ENCODE measurements around the gene PALLD. TPM values are rescaled to one million over a fixed set of nuclear protein-coding genes. Genes with fewer than 3 reads are reported as not detected.

PALLD gene
- total RNA-seq, 1 experiment from 2014 or later, result 166 TPM

DNA sequence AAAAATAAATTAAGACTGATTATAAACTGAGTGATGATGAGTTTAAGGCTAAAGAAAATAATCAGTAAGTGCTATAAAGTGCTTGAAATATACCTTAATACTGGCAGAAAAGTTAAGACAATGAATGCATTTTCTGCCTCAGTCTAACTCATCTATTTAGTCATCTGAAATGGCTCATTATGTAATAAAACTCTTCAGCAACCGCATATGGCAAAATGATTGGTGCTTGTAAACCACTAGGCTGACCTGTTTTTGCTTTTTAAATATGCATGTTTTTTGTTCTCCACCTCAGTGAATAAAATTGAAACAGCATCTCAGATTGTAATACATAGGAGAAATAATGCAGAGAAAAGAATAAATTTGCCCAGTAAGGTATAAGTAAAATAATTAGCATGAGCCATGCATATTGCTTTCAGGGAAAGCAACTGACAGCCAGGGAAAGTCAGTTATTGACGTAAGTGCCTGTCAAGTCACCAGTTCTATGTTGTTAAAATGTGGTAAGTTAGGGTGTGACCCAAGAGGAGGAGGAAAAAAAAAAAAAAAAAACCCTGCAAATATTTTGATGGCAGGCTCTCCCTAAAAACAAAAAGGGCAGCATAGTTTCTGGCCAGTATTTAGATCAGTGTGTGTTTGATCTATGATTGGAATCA lies 167.5 kb downstream of the PALLD start:
- H2AFZ ChIP-seq (ENCODE audit: low read depth, low read length, poor library complexity, severe bottlenecking), result no peak overlapping the region
- intact Hi-C loops (cut with micrococcal nuclease), result no loop called here
- H3K9me2 ChIP-seq (ENCODE audit: insufficient read depth), result no peaks in the 10 kb centered on the region
- DNase-seq (ENCODE audit: low read depth, low spot score) (no peak), ATAC-seq (no peak)
- no peak overlapping the region for H3K4me2 ChIP-seq (ENCODE audit: low read length)
- no peak overlapping the region; the same call in 1 of the 2 replicates for H3K27ac ChIP-seq (ENCODE audit: low read depth, low read length)
- no peaks in the 10 kb centered on the region for H3K27me3 ChIP-seq (ENCODE audit: insufficient read depth, low read length)
- BruUV-seq (replicated peaks), result no TSS peak
- H3K36me3 ChIP-seq (ENCODE audit: control insufficient read depth in 1 of 2, insufficient read depth in 2 of 2, low read length in 2 of 2), result no peaks in the 10 kb centered on the region
- H3K9me3 ChIP-seq (ENCODE audit: control insufficient read depth in 1 of 2, insufficient read depth in 1 of 2, low read depth in 1 of 2, low read length in 2 of 2), result no peaks in the 10 kb centered on the region
- TF ChIP-seq FOSL1 (IDR thresholded peaks at IDR 0.05; ENCODE audit: low read depth), result no peak
- CTCF ChIA-PET, result no interaction called here
- no peak overlapping the region for H3K4me3 ChIP-seq (replicated peaks in 1 of 2; ENCODE audit: low read depth in 1 of 2, low read length in 2 of 2)
- RAD21 ChIA-PET (ENCODE audit: low non-redundant PET in 1 of 2, low total read pairs in 2 of 2, uncharacterized antibody in 2 of 2, unreplicated experiment in 2 of 2), result no interaction called here
- H4K20me1 ChIP-seq (ENCODE audit: insufficient read depth), result no peaks in the 10 kb centered on the region
- POLR2A ChIA-PET, result no interaction called here
- no peak overlapping the region for H3K9ac ChIP-seq (ENCODE audit: low read length)
- H3K4me1 ChIP-seq (ENCODE audit: control insufficient read depth in 1 of 2, insufficient read depth in 2 of 2, low read length in 2 of 2), result peaks cover 24 to 69% of the 10 kb centered on the region in 2 experiments
- peaks cover 20% of the 10 kb centered on the region; the same call in 1 of the 2 replicates for H3K79me2 ChIP-seq (ENCODE audit: insufficient read depth, low read length)

DNA sequence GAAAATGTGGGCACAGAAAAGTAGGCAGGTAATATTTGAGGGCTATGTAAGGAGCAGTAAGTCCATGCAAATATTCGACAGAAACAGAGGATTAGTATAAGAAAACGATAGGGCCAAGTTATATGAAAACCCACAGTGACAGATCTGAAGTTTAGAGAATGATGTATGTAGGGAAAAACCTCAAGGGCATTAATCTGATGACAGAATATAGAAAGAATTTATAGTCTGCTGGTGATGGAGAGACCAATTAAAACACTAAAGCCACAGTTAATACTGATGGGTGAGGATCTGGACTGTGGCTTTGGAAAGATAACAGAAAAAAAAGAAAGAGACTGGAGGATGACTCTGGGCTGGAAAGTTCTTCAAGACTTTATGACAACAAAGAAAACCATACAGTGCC lies 169.7 kb downstream of the PALLD start:
- H3K4me2 ChIP-seq (ENCODE audit: low read length), result peak overlapping the region; percentile 31; the same call in 1 of the 2 replicates
- DNase-seq (ENCODE audit: low read depth, low spot score), result no peak
- H3K36me3 ChIP-seq (ENCODE audit: control insufficient read depth in 1 of 2, insufficient read depth in 2 of 2, low read length in 2 of 2), result no peaks in the 10 kb centered on the region
- peak; percentile 71 for ATAC-seq
- intact Hi-C loops (cut with micrococcal nuclease), result no loop called here
- H3K79me2 ChIP-seq (ENCODE audit: insufficient read depth, low read length), result peaks cover 19% of the 10 kb centered on the region; the same call in 1 of the 2 replicates
- ChIA-PET CTCF (no interaction called here), RAD21 (ENCODE audit: low non-redundant PET in 1 of 2, low total read pairs in 2 of 2, uncharacterized antibody in 2 of 2, unreplicated experiment in 2 of 2) (no interaction called here), POLR2A (no interaction called here)
- peak overlapping the region; percentile 62; the same call in 1 of the 2 replicates for H3K27ac ChIP-seq (ENCODE audit: low read depth, low read length)
- no peaks in the 10 kb centered on the region for H4K20me1 ChIP-seq (ENCODE audit: insufficient read depth)
- H3K4me1 ChIP-seq (ENCODE audit: control insufficient read depth in 1 of 2, insufficient read depth in 2 of 2, low read length in 2 of 2), result peaks cover 24 to 55% of the 10 kb centered on the region in 2 experiments
- H3K9me2 ChIP-seq (ENCODE audit: insufficient read depth), result no peaks in the 10 kb centered on the region
- H3K9me3 ChIP-seq (ENCODE audit: control insufficient read depth in 1 of 2, insufficient read depth in 1 of 2, low read depth in 1 of 2, low read length in 2 of 2), result no peaks in the 10 kb centered on the region
- no peaks in the 10 kb centered on the region for H3K27me3 ChIP-seq (ENCODE audit: insufficient read depth, low read length)
- no peak overlapping the region for H3K4me3 ChIP-seq (replicated peaks in 1 of 2; ENCODE audit: low read depth in 1 of 2, low read length in 2 of 2)
- no peak overlapping the region for H3K9ac ChIP-seq (ENCODE audit: low read length)
- BruUV-seq (replicated peaks), result no TSS peak
- H2AFZ ChIP-seq (ENCODE audit: low read depth, low read length, poor library complexity, severe bottlenecking), result no peak overlapping the region
- TF ChIP-seq, protein P1, sequence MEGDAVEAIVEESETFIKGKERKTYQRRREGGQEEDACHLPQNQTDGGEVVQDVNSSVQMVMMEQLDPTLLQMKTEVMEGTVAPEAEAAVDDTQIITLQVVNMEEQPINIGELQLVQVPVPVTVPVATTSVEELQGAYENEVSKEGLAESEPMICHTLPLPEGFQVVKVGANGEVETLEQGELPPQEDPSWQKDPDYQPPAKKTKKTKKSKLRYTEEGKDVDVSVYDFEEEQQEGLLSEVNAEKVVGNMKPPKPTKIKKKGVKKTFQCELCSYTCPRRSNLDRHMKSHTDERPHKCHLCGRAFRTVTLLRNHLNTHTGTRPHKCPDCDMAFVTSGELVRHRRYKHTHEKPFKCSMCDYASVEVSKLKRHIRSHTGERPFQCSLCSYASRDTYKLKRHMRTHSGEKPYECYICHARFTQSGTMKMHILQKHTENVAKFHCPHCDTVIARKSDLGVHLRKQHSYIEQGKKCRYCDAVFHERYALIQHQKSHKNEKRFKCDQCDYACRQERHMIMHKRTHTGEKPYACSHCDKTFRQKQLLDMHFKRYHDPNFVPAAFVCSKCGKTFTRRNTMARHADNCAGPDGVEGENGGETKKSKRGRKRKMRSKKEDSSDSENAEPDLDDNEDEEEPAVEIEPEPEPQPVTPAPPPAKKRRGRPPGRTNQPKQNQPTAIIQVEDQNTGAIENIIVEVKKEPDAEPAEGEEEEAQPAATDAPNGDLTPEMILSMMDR (IDR thresholded peaks at IDR 0.05 in 2 of 3, conservative IDR thresholded peaks at IDR 0.05 in 1 of 3; ENCODE audit: borderline replicate concordance in 1 of 3, insufficient read depth in 1 of 3, low read depth in 2 of 3, low read length in 2 of 3), result no peak
- TF ChIP-seq FOSL1 (IDR thresholded peaks at IDR 0.05; ENCODE audit: low read depth), result no peak
- TF ChIP-seq RAD21 (IDR thresholded peaks at IDR 0.05; ENCODE audit: low read depth), result no peak
- no peak for TF ChIP-seq EZH2phosphoT487 (IDR thresholded peaks at IDR 0.05; ENCODE audit: borderline replicate concordance)
- TF ChIP-seq EZH2 (IDR thresholded peaks at IDR 0.05), result no peak
- no peak for TF ChIP-seq EGR1 (IDR thresholded peaks at IDR 0.05; ENCODE audit: low read depth)
- no peak for TF ChIP-seq ZNF274 (IDR thresholded peaks at IDR 0.05; ENCODE audit: low read depth, low read length)
- no peak for TF ChIP-seq ELF1 (IDR thresholded peaks at IDR 0.05; ENCODE audit: borderline replicate concordance, low read depth)
- TF ChIP-seq, protein P2, sequence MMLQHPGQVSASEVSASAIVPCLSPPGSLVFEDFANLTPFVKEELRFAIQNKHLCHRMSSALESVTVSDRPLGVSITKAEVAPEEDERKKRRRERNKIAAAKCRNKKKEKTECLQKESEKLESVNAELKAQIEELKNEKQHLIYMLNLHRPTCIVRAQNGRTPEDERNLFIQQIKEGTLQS (IDR thresholded peaks at IDR 0.05), result no peak
- TF ChIP-seq, protein P3, sequence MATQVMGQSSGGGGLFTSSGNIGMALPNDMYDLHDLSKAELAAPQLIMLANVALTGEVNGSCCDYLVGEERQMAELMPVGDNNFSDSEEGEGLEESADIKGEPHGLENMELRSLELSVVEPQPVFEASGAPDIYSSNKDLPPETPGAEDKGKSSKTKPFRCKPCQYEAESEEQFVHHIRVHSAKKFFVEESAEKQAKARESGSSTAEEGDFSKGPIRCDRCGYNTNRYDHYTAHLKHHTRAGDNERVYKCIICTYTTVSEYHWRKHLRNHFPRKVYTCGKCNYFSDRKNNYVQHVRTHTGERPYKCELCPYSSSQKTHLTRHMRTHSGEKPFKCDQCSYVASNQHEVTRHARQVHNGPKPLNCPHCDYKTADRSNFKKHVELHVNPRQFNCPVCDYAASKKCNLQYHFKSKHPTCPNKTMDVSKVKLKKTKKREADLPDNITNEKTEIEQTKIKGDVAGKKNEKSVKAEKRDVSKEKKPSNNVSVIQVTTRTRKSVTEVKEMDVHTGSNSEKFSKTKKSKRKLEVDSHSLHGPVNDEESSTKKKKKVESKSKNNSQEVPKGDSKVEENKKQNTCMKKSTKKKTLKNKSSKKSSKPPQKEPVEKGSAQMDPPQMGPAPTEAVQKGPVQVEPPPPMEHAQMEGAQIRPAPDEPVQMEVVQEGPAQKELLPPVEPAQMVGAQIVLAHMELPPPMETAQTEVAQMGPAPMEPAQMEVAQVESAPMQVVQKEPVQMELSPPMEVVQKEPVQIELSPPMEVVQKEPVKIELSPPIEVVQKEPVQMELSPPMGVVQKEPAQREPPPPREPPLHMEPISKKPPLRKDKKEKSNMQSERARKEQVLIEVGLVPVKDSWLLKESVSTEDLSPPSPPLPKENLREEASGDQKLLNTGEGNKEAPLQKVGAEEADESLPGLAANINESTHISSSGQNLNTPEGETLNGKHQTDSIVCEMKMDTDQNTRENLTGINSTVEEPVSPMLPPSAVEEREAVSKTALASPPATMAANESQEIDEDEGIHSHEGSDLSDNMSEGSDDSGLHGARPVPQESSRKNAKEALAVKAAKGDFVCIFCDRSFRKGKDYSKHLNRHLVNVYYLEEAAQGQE (IDR thresholded peaks at IDR 0.05; ENCODE audit: low read depth), result no peak
- no peak for TF ChIP-seq YY1 (IDR thresholded peaks at IDR 0.05; ENCODE audit: extremely low read depth, insufficient replicate concordance, low read depth, low read length)
- TF ChIP-seq, protein P4, sequence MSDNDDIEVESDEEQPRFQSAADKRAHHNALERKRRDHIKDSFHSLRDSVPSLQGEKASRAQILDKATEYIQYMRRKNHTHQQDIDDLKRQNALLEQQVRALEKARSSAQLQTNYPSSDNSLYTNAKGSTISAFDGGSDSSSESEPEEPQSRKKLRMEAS (IDR thresholded peaks at IDR 0.05), result no peak
- no peak for TF ChIP-seq SIN3A (IDR thresholded peaks at IDR 0.05; ENCODE audit: low read depth)
- TF ChIP-seq SP1 (IDR thresholded peaks at IDR 0.05; ENCODE audit: low read depth), result no peak
- no peak for TF ChIP-seq ZFX (IDR thresholded peaks at IDR 0.05)
- no peak for TF ChIP-seq JUND (IDR thresholded peaks at IDR 0.05)
